Adrenal gland (tissue), 5 donors: ENCODE results near the gene SPAG17.

Experiments used
- CTCF ChIP-seq, 6 experiments: fragments of 450-650 bp in 4 of 6; fragments of 200-600 bp in 2 of 6; sonication (generic) in 1 of 6; IDR thresholded peaks; 1 replicate in 5 of 6; 2 replicates in 1 of 6; pipeline versions ENCODE4 v1.5.1 to v1.8.0; 2016 to 2021; ENCODE audit warnings: antibody characterized with exemption in 6 of 6, mild to moderate bottlenecking in 2 of 6, moderate library complexity in 1 of 6
- POLR2A ChIP-seq, 2 donors: fragments of 450-650 bp; IDR thresholded peaks; one replicate each; pipeline ENCODE4 v1.6.1; 2017; ENCODE audit warnings: antibody characterized with exemption in 2 of 2, mild to moderate bottlenecking in 2 of 2, moderate library complexity in 1 of 2
- donor health status: DM: no; HTN: no; CAD: no.

- no peak for TF ChIP-seq POLR2A (IDR thresholded peaks at IDR 0.05)
- no peak for TF ChIP-seq CTCF (IDR thresholded peaks at IDR 0.05)
Measured at GRCh38 chr1:118169016-118169415, 16.0 kb downstream of the SPAG17 start.
